Endothelial cell of umbilical vein (primary cell): ENCODE results near the gene NDP. TPM values are rescaled to one million over a fixed set of nuclear protein-coding genes. Genes with fewer than 3 reads are reported as not detected.

ENCODE experiments used
- BruUV-seq: library from RNA; stranded (reverse); fragments of 400-500 nt; replicated peaks from 2 replicates; lab custom pipeline; 2021; lab: Mats Ljungman, UMichigan
- CTCF ChIA-PET: fragments of 300-600, 350-600 bp; sonication (Branson Sonifier 250); formaldehyde crosslinking; loops from one replicate; lab custom pipeline; 2021; ENCODE audit warnings: antibody characterized with exemption, inconsistent platforms; lab: Charles Lee
- POLR2A ChIA-PET: fragments of 300-600, 350-600 bp; sonication (Branson Sonifier 250); formaldehyde crosslinking; loops from one replicate; lab custom pipeline; 2021; ENCODE audit warnings: antibody characterized with exemption, inconsistent platforms; lab: Charles Lee
- DNase-seq: peaks from one replicate; pipeline ENCODE4 v3.0.0-alpha.2; 2011; ENCODE audit warnings: low read depth, low spot score
- FAIRE-seq: peaks from 2 replicates; lab custom pipeline; 2011; peaks lifted over from hg19 to GRCh38; lab: Jason Lieb, UNC
- H2AFZ ChIP-seq: 2 replicates; pipeline ENCODE4 v1.6.0; 2012; ENCODE audit warnings: low read depth, low read length, control low read depth, inconsistent platforms
- H3K27ac ChIP-seq: 2 replicates; pipeline ENCODE4 v1.5.1; 2011; ENCODE audit warnings: low read depth, mild to moderate bottlenecking, control low read depth, low read length, moderate library complexity; ENCODE audit not compliant: insufficient read depth
- H3K27me3 ChIP-seq, 2 experiments: 2 replicates each; pipeline versions ENCODE4 v1.6.0 to v1.6.1; 2011; ENCODE audit warnings: low read length in 2 of 2, mixed read lengths in 1 of 2; ENCODE audit not compliant: control insufficient read depth in 2 of 2, insufficient read depth in 2 of 2
- H3K36me3 ChIP-seq, 2 experiments: 2 replicates in 1 of 2; 3 replicates in 1 of 2; pipeline ENCODE4 v1.5.1; 2011; ENCODE audit warnings: low read length in 2 of 2, mild to moderate bottlenecking in 1 of 2, moderate library complexity in 1 of 2; ENCODE audit not compliant: control insufficient read depth in 2 of 2, insufficient read depth in 2 of 2; ENCODE audit errors: extremely low read depth in 1 of 2
- H3K4me1 ChIP-seq: 3 replicates; pipeline ENCODE4 v1.5.1; 2011; ENCODE audit warnings: mild to moderate bottlenecking, low read length; ENCODE audit not compliant: control insufficient read depth, insufficient read depth; ENCODE audit errors: extremely low read depth
- H3K4me2 ChIP-seq: 2 replicates; pipeline ENCODE4 v1.6.1; 2011; ENCODE audit warnings: low read length, control low read depth, mixed read lengths; ENCODE audit not compliant: insufficient read depth
- H3K4me3 ChIP-seq, 3 experiments: fragments of 200-600 bp in 1 of 3; sonication (generic), shearing (Covaris generic) in 1 of 3; replicated peaks in 1 of 3; 2 replicates each; pipeline ENCODE4 v1.5.1; 2011 to 2016; ENCODE audit warnings: control low read depth in 3 of 3, low read length in 3 of 3, mild to moderate bottlenecking in 2 of 3, inconsistent platforms in 1 of 3, low read depth in 1 of 3, moderate library complexity in 1 of 3; ENCODE audit not compliant: insufficient read depth in 1 of 3
- H3K79me2 ChIP-seq: 2 replicates; pipeline ENCODE4 v1.6.0; 2012; ENCODE audit warnings: low read length, inconsistent platforms; ENCODE audit not compliant: control insufficient read depth, insufficient read depth
- H3K9ac ChIP-seq: replicated peaks from 2 replicates; pipeline ENCODE3; 2011; ENCODE audit warnings: low read length, control low read depth; ENCODE audit not compliant: insufficient read depth; ENCODE audit errors: extremely low read depth
- H3K9me1 ChIP-seq: replicated peaks from 3 replicates; pipeline ENCODE4 v1.6.0; 2011; ENCODE audit warnings: mild to moderate bottlenecking, low read length; ENCODE audit not compliant: control insufficient read depth, insufficient read depth; ENCODE audit errors: extremely low read depth
- H3K9me3 ChIP-seq: replicated peaks from 2 replicates; pipeline ENCODE4 v1.5.1; 2012; ENCODE audit warnings: low read length, inconsistent platforms; ENCODE audit not compliant: control insufficient read depth, insufficient read depth
- H4K20me1 ChIP-seq: replicated peaks from 2 replicates; pipeline ENCODE3; 2011; ENCODE audit warnings: mild to moderate bottlenecking, low read length; ENCODE audit not compliant: control insufficient read depth, insufficient read depth; ENCODE audit errors: extremely low read depth
- EZH2 ChIP-seq: IDR thresholded peaks from 2 replicates; pipeline ENCODE4 v1.6.1; 2012; ENCODE audit warnings: borderline replicate concordance, low read depth, mild to moderate bottlenecking, moderate library complexity, low read length, inconsistent platforms; ENCODE audit not compliant: severe bottlenecking
- FOS ChIP-seq: IDR thresholded peaks from 2 replicates; pipeline ENCODE4 v1.6.1; 2011; ENCODE audit warnings: mild to moderate bottlenecking, low read length, moderate library complexity, borderline replicate concordance; ENCODE audit not compliant: insufficient read depth
- GATA2 ChIP-seq: IDR thresholded peaks from 2 replicates; pipeline ENCODE4 v1.7.0; 2011; ENCODE audit warnings: low read depth, mild to moderate bottlenecking, moderate library complexity, mixed read lengths, low read length; ENCODE audit not compliant: insufficient read length, insufficient read depth
- JUN ChIP-seq: IDR thresholded peaks from 2 replicates; pipeline ENCODE4 v1.6.1; 2011; ENCODE audit warnings: borderline replicate concordance, low read depth; ENCODE audit not compliant: insufficient read length, insufficient read depth
- MYC ChIP-seq: IDR thresholded peaks from one replicate; pipeline ENCODE4 v1.6.1; 2011; ENCODE audit warnings: mild to moderate bottlenecking, low read depth, low read length
- POLR2A ChIP-seq: IDR thresholded peaks from 2 replicates; pipeline ENCODE4 v1.6.1; 2012; ENCODE audit warnings: low read depth, mild to moderate bottlenecking, control low read depth, low read length
- POLR2AphosphoS5 ChIP-seq: IDR thresholded peaks from 2 replicates; pipeline ENCODE4 v1.6.1; 2012; ENCODE audit warnings: low read depth, mild to moderate bottlenecking, control low read depth, low read length, moderate library complexity; ENCODE audit not compliant: insufficient read depth
- dilution Hi-C: fragments of 300-500 bp; cut with MboI; formaldehyde crosslinking; loops from one replicate; pipeline ENCODE4 v1.15.0; 2019; ENCODE audit warnings: low sequenced_read_pairs; ENCODE audit not compliant: extremely low pct_ligation_motif_present
- intact Hi-C: fragments of 100-400 bp; cut with micrococcal nuclease; formaldehyde crosslinking; loops from one replicate; pipeline ENCODE4 v1.10.0; 2022
- polyA plus RNA-seq, 4 experiments: library from polyadenylated mRNA; depleted of rRNA in 3 of 4; stranded (reverse) in 3 of 4; unstranded in 1 of 4; fragments of >200 nt; gene quantifications; 2 replicates each; pipeline versions ENCODE4 v1.2.1 to v1.2.3, GENCODE V29; 2011 to 2012; ENCODE audit warnings: missing spikeins in 1 of 4
- total RNA-seq: library from RNA; stranded (reverse); gene quantifications from 2 replicates; pipeline ENCODE4 v1.2.3, GENCODE V29; 2021
- TF ChIP-seq, protein P1 (sequence below): IDR thresholded peaks from 2 replicates; pipeline ENCODE4 v1.6.1; 2011; ENCODE audit not compliant: insufficient read depth, insufficient read length
- TF ChIP-seq, protein P2 (sequence below), 2 donors: IDR thresholded peaks; 1 replicate in 1 of 2; 2 replicates in 1 of 2; pipeline ENCODE4 v1.5.1; 2011; ENCODE audit warnings: low read length in 2 of 2, mild to moderate bottlenecking in 2 of 2, moderate library complexity in 2 of 2, control low read depth in 1 of 2, inconsistent platforms in 1 of 2, low read depth in 1 of 2; ENCODE audit not compliant: insufficient read depth in 1 of 2; ENCODE audit errors: extremely low read depth in 1 of 2

Gene NDP
- total and polyA plus RNA-seq, 2 donors (not counting 3 experiments of a cell fraction or from before 2014, with no cell fraction given): 0.58 to 0.60 TPM

DNA sequence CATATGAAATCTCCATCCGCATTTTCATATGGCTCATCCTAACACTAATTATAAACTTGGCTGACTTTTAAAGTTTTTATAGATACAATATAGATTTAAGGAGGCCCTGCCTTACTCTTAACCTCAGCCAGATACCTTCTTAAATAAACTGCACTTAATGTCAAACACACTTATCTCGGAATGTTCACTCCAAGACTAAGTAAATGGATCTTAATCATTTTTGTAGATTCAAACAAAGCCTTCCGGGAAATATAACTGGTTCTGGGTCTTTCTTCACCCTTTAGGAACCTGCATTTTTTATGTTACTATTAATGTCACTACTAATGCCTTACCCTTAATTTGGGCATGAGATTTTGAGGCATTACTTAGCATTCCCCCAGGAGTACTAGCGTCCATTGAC, 43.7 kb upstream of the NDP start:
- CTCF ChIA-PET: interaction anchor here (0.9 kb wide), 1 partner anchor 59 kb away, joined by 3 read pairs; no protein-coding TSS in a partner anchor
- no peaks in the 10 kb centered on the region for H3K36me3 ChIP-seq

DNA sequence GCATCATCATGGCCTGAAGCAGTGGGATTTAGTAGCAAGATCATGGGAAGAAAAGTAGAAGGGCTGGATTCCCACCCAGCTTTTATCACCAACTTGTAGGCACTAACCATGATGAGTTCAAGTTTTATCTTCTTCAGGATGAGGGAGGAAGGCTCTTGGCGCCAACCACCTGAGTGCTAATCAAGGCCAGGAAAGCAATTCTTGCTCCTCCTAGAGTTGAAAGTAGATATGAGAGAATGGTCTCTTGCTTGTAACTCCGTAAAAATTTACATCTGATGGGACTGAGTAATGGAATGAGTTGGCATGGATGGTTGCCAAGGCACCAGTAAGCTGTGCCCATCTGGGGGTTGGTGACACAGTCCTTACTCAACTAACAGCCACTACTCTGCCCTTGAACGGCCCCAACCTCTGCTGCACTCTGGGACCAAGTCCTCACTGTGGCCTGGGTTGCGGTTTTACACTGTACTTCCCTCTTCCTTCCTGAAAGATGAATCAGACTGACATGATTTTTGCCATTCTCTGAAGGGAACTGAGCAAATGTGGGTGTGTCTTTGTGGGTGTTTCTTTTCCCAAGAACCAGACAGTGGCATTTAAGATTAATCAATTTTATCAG, 39.4 kb upstream of the NDP start:
- H3K27me3 ChIP-seq: no peaks in the 10 kb centered on the region
- peak overlapping the region; percentile 52 for H3K27ac ChIP-seq
- no peak overlapping the region for H2AFZ ChIP-seq
- H3K36me3 ChIP-seq: no peaks in the 10 kb centered on the region
- DNase-seq (peak; percentile 69), FAIRE-seq (peak; percentile 98)
- ChIA-PET CTCF (interaction anchor here (0.7 to 1.4 kb wide), 6 partner anchors 13 to 54 kb away, joined by 3 to 4 read pairs (median 3); no protein-coding TSS in a partner anchor), POLR2A (no interaction called here)
- BruUV-seq: no TSS peak
- dilution Hi-C loops (no loop called here), intact Hi-C loops (loop anchor here (1.0 to 2.0 kb wide), 3 partner anchors 39 to 151 kb away; partner anchors contain the start of gene NDP)
- peaks cover 9% of the 10 kb centered on the region for H3K4me1 ChIP-seq
- H3K9me1 ChIP-seq: no peaks in the 10 kb centered on the region
- no peaks in the 10 kb centered on the region for H3K79me2 ChIP-seq
- no peak overlapping the region for H3K9ac ChIP-seq
- peak overlapping the region; percentile 62 for H3K4me2 ChIP-seq
- no peaks in the 10 kb centered on the region for H3K9me3 ChIP-seq
- H4K20me1 ChIP-seq: no peaks in the 10 kb centered on the region
- H3K4me3 ChIP-seq: no peak overlapping the region
- TF ChIP-seq GATA2 (peak; percentile 76), EZH2 (no peak), POLR2AphosphoS5 (peak; percentile 58), FOS (peak; percentile 92), JUN (peak; percentile 26), POLR2A (no peak), MYC (no peak)
- TF ChIP-seq, protein P1, sequence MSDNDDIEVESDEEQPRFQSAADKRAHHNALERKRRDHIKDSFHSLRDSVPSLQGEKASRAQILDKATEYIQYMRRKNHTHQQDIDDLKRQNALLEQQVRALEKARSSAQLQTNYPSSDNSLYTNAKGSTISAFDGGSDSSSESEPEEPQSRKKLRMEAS: no peak
- TF ChIP-seq, protein P2, sequence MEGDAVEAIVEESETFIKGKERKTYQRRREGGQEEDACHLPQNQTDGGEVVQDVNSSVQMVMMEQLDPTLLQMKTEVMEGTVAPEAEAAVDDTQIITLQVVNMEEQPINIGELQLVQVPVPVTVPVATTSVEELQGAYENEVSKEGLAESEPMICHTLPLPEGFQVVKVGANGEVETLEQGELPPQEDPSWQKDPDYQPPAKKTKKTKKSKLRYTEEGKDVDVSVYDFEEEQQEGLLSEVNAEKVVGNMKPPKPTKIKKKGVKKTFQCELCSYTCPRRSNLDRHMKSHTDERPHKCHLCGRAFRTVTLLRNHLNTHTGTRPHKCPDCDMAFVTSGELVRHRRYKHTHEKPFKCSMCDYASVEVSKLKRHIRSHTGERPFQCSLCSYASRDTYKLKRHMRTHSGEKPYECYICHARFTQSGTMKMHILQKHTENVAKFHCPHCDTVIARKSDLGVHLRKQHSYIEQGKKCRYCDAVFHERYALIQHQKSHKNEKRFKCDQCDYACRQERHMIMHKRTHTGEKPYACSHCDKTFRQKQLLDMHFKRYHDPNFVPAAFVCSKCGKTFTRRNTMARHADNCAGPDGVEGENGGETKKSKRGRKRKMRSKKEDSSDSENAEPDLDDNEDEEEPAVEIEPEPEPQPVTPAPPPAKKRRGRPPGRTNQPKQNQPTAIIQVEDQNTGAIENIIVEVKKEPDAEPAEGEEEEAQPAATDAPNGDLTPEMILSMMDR (IDR thresholded peaks at IDR 0.05; ENCODE audit: extremely low read depth in 1 of 2, insufficient read depth in 1 of 2, low read depth in 1 of 2, low read length in 2 of 2): no peak

More for the DNA sequence above, 43.7 kb upstream of the NDP start:
- Histone ChIP-seq H3K27me3 (no peaks in the 10 kb centered on the region), H3K27ac (no peak overlapping the region), H3K4me3 (no peak overlapping the region), H3K9me1 (no peaks in the 10 kb centered on the region), H2AFZ (no peak overlapping the region), H3K4me1 (peaks cover 9% of the 10 kb centered on the region), H3K9me3 (no peaks in the 10 kb centered on the region), H4K20me1 (no peaks in the 10 kb centered on the region), H3K79me2 (no peaks in the 10 kb centered on the region), H3K9ac (no peak overlapping the region), H3K4me2 (no peak overlapping the region)
- FAIRE-seq (no peak), DNase-seq (no peak)
- POLR2A ChIA-PET: no interaction called here
- dilution Hi-C loops: no loop called here
- BruUV-seq: no TSS peak
- TF ChIP-seq EZH2 (no peak), FOS (no peak), MYC (no peak)
- TF ChIP-seq, protein P2 (IDR thresholded peaks at IDR 0.05; ENCODE audit: extremely low read depth in 1 of 2, insufficient read depth in 1 of 2, low read depth in 1 of 2, low read length in 2 of 2): no peak
- intact Hi-C loops: no loop called here
